ENCODE measurements around the gene DAPK3. TPM values are rescaled to one million over a fixed set of nuclear protein-coding genes. Genes with fewer than 3 reads are reported as not detected.

DAPK3 gene
- 16.8 TPM for polyA plus RNA-seq (2012; ENCODE audit: missing spikeins)

- FAIRE-seq (peak; percentile 96), DNase-seq (ENCODE audit: insufficient read length) (peak; percentile 98)
- TF ChIP-seq POLR2AphosphoS5 (IDR thresholded peaks at IDR 0.05; ENCODE audit: low read depth, low read length) (peak; percentile 49; the same call in 1 of the 2 replicates), TAF1 (IDR thresholded peaks at IDR 0.05; ENCODE audit: borderline replicate concordance, low read depth, low read length) (no peak), POLR2A (IDR thresholded peaks at IDR 0.05; ENCODE audit: low read depth, low read length) (peak; percentile 54; the same call in 1 of the 2 replicates)
Measured at GRCh38 chr19:3970808-3971598, at the start of gene DAPK3. TSS of gene DAPK3 (minus strand) at chr19:3971099. CDS start at chr19:3969735, 1,364 bp downstream.

GRCh38 chr19:4019578-4019977, 48.7 kb upstream of the DAPK3 start:
- TF ChIP-seq TAF1 (IDR thresholded peaks at IDR 0.05; ENCODE audit: borderline replicate concordance, low read depth, low read length) (no peak), POLR2AphosphoS5 (IDR thresholded peaks at IDR 0.05; ENCODE audit: low read depth, low read length) (no peak), POLR2A (IDR thresholded peaks at IDR 0.05; ENCODE audit: low read depth, low read length) (no peak)
- FAIRE-seq (no peak), DNase-seq (ENCODE audit: insufficient read length) (no peak)

DNA sequence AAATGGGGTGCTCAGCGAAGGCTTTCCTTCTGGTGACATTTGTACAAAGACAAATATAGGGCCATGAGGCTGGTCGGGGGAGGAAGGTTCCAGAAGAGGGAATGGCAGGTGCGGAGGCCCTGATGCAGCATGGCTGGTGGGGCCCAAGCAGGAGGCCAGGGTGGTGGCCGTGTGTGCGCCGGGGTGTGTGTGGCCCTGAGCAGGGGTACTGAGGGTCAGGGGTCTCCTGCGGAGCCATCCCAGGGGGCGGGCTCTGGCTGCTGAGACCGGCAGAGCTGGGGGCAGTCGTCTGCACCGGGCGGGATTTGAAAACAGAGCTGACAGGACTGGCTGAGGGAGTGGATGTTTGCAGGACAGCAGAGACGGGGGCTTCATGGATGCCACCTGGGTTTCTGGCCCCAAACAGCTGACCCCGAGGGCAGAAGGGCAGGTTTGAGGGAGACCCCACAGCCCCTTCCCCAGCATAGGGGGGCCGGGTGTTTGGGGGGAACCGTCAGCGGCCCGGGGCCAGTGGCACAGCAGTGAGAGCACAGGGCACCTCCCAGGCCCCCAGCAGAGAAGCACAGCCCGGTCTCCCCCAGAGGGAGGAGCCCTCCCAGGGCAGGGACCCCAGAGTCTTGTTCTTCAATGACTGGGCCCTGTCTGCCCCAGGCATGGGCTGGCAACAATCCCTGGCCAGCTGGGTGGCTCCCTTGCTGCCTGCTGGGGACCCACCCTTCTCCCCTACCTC, 48.0 kb upstream of the DAPK3 start:
- FAIRE-seq (no peak), DNase-seq (ENCODE audit: insufficient read length) (no peak)
- TF ChIP-seq POLR2A (IDR thresholded peaks at IDR 0.05; ENCODE audit: low read depth, low read length) = no peak
- no peak for TF ChIP-seq POLR2AphosphoS5 (IDR thresholded peaks at IDR 0.05; ENCODE audit: low read depth, low read length)
- TF ChIP-seq TAF1 (IDR thresholded peaks at IDR 0.05; ENCODE audit: borderline replicate concordance, low read depth, low read length) = no peak

DNA sequence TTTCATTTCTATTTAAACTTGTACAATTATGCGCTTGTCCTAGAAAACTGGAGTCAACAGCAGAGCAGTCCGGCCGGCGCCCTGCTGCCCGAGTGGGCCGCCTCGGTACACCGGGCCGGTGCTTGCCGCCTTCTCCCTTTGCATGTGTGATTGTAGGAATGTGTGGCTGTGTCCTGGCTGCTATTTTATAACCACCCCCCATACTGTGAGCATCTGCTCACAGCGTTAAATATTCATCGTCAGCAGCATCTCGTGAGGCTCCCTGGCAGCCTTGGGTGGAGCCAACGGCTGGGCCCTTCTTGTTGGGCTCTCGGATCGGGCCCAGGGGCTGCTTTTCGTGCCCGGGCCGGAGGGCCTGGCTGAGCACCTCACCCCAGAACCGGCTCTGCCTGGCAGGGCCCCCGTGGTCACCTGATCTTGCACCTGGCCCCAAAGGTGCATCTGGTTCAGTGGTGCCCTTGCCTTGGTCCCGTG, 47.3 kb upstream of the DAPK3 start:
- TF ChIP-seq POLR2A (IDR thresholded peaks at IDR 0.05; ENCODE audit: low read depth, low read length) (no peak), TAF1 (IDR thresholded peaks at IDR 0.05; ENCODE audit: borderline replicate concordance, low read depth, low read length) (no peak), POLR2AphosphoS5 (IDR thresholded peaks at IDR 0.05; ENCODE audit: low read depth, low read length) (no peak)
- no peak for FAIRE-seq
- no peak for DNase-seq (ENCODE audit: insufficient read length)

DNA sequence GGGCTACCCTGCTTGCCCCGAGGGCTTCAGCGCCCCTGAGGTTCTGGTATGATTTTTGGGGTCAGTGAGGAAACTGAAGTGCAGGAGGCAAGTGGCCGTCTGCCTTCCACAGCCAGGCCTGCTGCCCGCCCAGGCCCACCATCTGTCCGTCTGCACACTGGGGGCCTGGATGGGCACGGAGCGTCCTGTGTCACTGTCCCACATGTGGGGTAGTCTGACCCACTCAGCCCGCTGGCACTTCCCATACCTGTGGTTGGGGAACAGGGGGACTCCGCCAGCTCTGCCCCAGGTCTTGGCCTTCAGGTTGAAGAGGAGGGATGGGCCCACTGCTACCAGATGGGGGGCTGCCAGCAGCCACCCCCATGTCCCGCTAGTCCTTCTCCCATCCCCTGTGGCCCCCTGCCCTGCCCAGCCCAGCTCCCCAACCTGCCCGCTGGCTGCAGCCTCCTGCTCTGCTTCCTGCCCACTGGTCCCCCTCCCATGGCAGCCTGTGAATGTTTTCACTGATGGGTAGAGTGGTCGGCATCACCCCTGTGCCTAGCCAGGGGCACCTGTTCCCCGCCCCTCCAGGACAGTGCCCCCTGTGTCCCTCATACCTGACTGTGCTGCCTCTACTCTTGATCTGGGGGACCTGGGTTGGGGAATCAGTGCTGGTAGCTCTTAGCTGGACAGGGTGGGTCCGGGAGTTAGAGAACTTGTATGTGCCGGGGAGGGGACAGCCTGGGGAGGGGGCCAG, 46.2 kb upstream of the DAPK3 start:
- FAIRE-seq = no peak
- no peak for DNase-seq (ENCODE audit: insufficient read length)
- TF ChIP-seq TAF1 (IDR thresholded peaks at IDR 0.05; ENCODE audit: borderline replicate concordance, low read depth, low read length) = no peak
- TF ChIP-seq POLR2AphosphoS5 (IDR thresholded peaks at IDR 0.05; ENCODE audit: low read depth, low read length) = no peak
- TF ChIP-seq POLR2A (IDR thresholded peaks at IDR 0.05; ENCODE audit: low read depth, low read length) = no peak

GRCh38 chr19:4016486-4016885, 45.6 kb upstream of the DAPK3 start:
- no peak for TF ChIP-seq POLR2AphosphoS5 (IDR thresholded peaks at IDR 0.05; ENCODE audit: low read depth, low read length)
- no peak for TF ChIP-seq TAF1 (IDR thresholded peaks at IDR 0.05; ENCODE audit: borderline replicate concordance, low read depth, low read length)
- no peak for TF ChIP-seq POLR2A (IDR thresholded peaks at IDR 0.05; ENCODE audit: low read depth, low read length)
- DNase-seq (ENCODE audit: insufficient read length) (no peak), FAIRE-seq (no peak)

GRCh38 chr19:4015705-4016402, 45.0 kb upstream of the DAPK3 start:
- DNase-seq (ENCODE audit: insufficient read length) (no peak), FAIRE-seq (no peak)
- TF ChIP-seq TAF1 (IDR thresholded peaks at IDR 0.05; ENCODE audit: borderline replicate concordance, low read depth, low read length) (no peak), POLR2AphosphoS5 (IDR thresholded peaks at IDR 0.05; ENCODE audit: low read depth, low read length) (no peak), POLR2A (IDR thresholded peaks at IDR 0.05; ENCODE audit: low read depth, low read length) (no peak)

- FAIRE-seq (no peak), DNase-seq (ENCODE audit: insufficient read length) (no peak)
- TF ChIP-seq TAF1 (IDR thresholded peaks at IDR 0.05; ENCODE audit: borderline replicate concordance, low read depth, low read length) (no peak), POLR2A (IDR thresholded peaks at IDR 0.05; ENCODE audit: low read depth, low read length) (no peak), POLR2AphosphoS5 (IDR thresholded peaks at IDR 0.05; ENCODE audit: low read depth, low read length) (no peak)
Measured at GRCh38 chr19:4014541-4015491, 43.9 kb upstream of the DAPK3 start.

GRCh38 chr19:4013886-4014540, 43.1 kb upstream of the DAPK3 start:
- FAIRE-seq (no peak), DNase-seq (ENCODE audit: insufficient read length) (no peak)
- TF ChIP-seq TAF1 (IDR thresholded peaks at IDR 0.05; ENCODE audit: borderline replicate concordance, low read depth, low read length) (no peak), POLR2AphosphoS5 (IDR thresholded peaks at IDR 0.05; ENCODE audit: low read depth, low read length) (no peak), POLR2A (IDR thresholded peaks at IDR 0.05; ENCODE audit: low read depth, low read length) (no peak)
